Small intestine (tissue), 7 donors: Measurements from ENCODE around the gene STK24. TPM values are rescaled to one million over a fixed set of nuclear protein-coding genes. Genes with fewer than 3 reads are reported as not detected.
"Not testable (repeated sequence)": the region's sequence is repeated elsewhere in the genome, so short reads cannot be mapped to it uniquely, and the experiment has no call there.

ENCODE experiments used
- DNase-seq, 2 donors: peaks; one replicate each; pipeline versions ENCODE4 v3.0.0 to v3.0.0-alpha.2; 2013
- FAIRE-seq: peaks from 2 replicates; lab custom pipeline; 2012; peaks lifted over from hg19 to GRCh38; lab: Jason Lieb, UNC
- H3K27ac ChIP-seq, 3 donors: one replicate each; pipeline ENCODE4 v1.5.1; 2013; ENCODE audit warnings: low read length in 2 of 3, mild to moderate bottlenecking in 2 of 3, control low read depth in 1 of 3, inconsistent platforms in 1 of 3, low read depth in 1 of 3, moderate library complexity in 1 of 3
- H3K27me3 ChIP-seq, 3 donors: one replicate each; pipeline ENCODE4 v1.6.1; 2013; ENCODE audit warnings: low read length in 3 of 3, inconsistent platforms in 1 of 3; ENCODE audit not compliant: control insufficient read depth in 3 of 3, insufficient read depth in 3 of 3
- H3K36me3 ChIP-seq, 3 donors: one replicate each; pipeline ENCODE4 v1.6.1; 2013; ENCODE audit warnings: low read length in 3 of 3, inconsistent platforms in 1 of 3, low read depth in 1 of 3, mild to moderate bottlenecking in 1 of 3, moderate library complexity in 1 of 3; ENCODE audit not compliant: control insufficient read depth in 3 of 3, insufficient read depth in 2 of 3
- H3K4me1 ChIP-seq, 3 donors: one replicate each; pipeline ENCODE4 v1.6.1; 2013; ENCODE audit warnings: low read length in 2 of 3, inconsistent platforms in 1 of 3, low read depth in 1 of 3, mild to moderate bottlenecking in 1 of 3, moderate library complexity in 1 of 3; ENCODE audit not compliant: control insufficient read depth in 3 of 3, insufficient read depth in 2 of 3
- H3K4me3 ChIP-seq, 3 donors: one replicate each; pipeline ENCODE4 v1.5.1; 2013; ENCODE audit warnings: low read length in 3 of 3, control low read depth in 1 of 3, inconsistent platforms in 1 of 3, low read depth in 1 of 3, mild to moderate bottlenecking in 1 of 3, moderate library complexity in 1 of 3
- H3K9me3 ChIP-seq, 2 donors: one replicate each; pipeline ENCODE4 v1.6.1; 2013; ENCODE audit warnings: low read depth in 1 of 2, low read length in 1 of 2; ENCODE audit not compliant: control insufficient read depth in 2 of 2, insufficient read depth in 1 of 2
- WGBS, 3 donors: extraction: QIAGEN DNeasy Blood & Tissue Kit; methylation state at CpG; one replicate each; pipeline ENCODE4 v1.1.7; 2013; 5-methylcytosine and 5-hydroxymethylcytosine counted together
- polyA plus RNA-seq, 4 donors: library from polyadenylated mRNA; stranded (reverse) in 3 of 4; unstranded in 1 of 4; fragments of 200-250 nt in 3 of 4; fragments of 120-200 nt in 1 of 4; gene quantifications; one replicate each; pipeline versions ENCODE4 v1.2.1 to v1.2.3, GENCODE V29; 2013
- donor health status: healthy with polysubstance abuse.
- donor health status: control.
- donor health status: control.
- donor health status: Bipolar disorder and iron deficiency.
- donor health status: healthy.

STK24 gene
- polyA plus RNA-seq, 4 donors: 71.4 to 119 (median 115) TPM

GRCh38 chr13:98609756-98610155 lies 32.8 kb upstream of the STK24 start:
- Histone ChIP-seq H3K4me1 (no peaks in the 10 kb centered on the region), H3K27ac (no peak overlapping the region), H3K27me3 (peaks cover 0 to 1% (median 0%) of the 10 kb centered on the region in 3 donors), H3K36me3 (no peaks in the 10 kb centered on the region), H3K4me3 (no peak overlapping the region), H3K9me3 (no peaks in the 10 kb centered on the region)
- 83 to 99% (median 86%) methylated on average over 5 of the region's 5 CpGs for WGBS, 3 donors
- DNase-seq: no peak
- FAIRE-seq: no peak

GRCh38 chr13:98606296-98606695 lies 29.4 kb upstream of the STK24 start:
- 14 to 38% (median 36%) methylated on average over 5 of the region's 5 CpGs for WGBS, 3 donors
- Histone ChIP-seq H3K4me1 (no peaks in the 10 kb centered on the region), H3K27me3 (no peaks in the 10 kb centered on the region), H3K36me3 (no peaks in the 10 kb centered on the region), H3K4me3 (no peak overlapping the region), H3K9me3 (no peaks in the 10 kb centered on the region), H3K27ac (no peak overlapping the region)
- DNase-seq (no peak), FAIRE-seq (no peak)

GRCh38 chr13:98599502-98600328 lies 22.8 kb upstream of the STK24 start:
- H3K36me3 ChIP-seq: no peaks in the 10 kb centered on the region
- DNase-seq (peak in 1 of 2 donors; percentile 44), FAIRE-seq (no peak)
- no peak overlapping the region for H3K4me3 ChIP-seq
- H3K4me1 ChIP-seq: no peaks in the 10 kb centered on the region
- H3K9me3 ChIP-seq: no peaks in the 10 kb centered on the region
- H3K27ac ChIP-seq: no peak overlapping the region
- no peaks in the 10 kb centered on the region for H3K27me3 ChIP-seq
- WGBS, 3 donors: 50 to 62% (median 51%) methylated on average over 2 of the region's 2 CpGs

- no peak for FAIRE-seq
- 45 to 61% (median 60%) methylated on average over 4 of the region's 4 CpGs for WGBS, 3 donors
- H3K4me3 ChIP-seq: no peak overlapping the region
These were observed 21.1 kb upstream of the STK24 start for GRCh38 chr13:98598043-98598442.

GRCh38 chr13:98595134-98595533 lies 18.2 kb upstream of the STK24 start:
- 88 to 97% (median 94%) methylated on average over 3 of the region's 3 CpGs for WGBS, 3 donors

More at GRCh38 chr13:98598043-98598442, 21.1 kb upstream of the STK24 start:
- Histone ChIP-seq H3K27me3 (no peaks in the 10 kb centered on the region), H3K9me3 (no peaks in the 10 kb centered on the region), H3K27ac (no peak overlapping the region), H3K4me1 (no peaks in the 10 kb centered on the region), H3K36me3 (no peaks in the 10 kb centered on the region)
- DNase-seq: no peak

GRCh38 chr13:98592362-98592732 lies 15.4 kb upstream of the STK24 start:
- no peaks in the 10 kb centered on the region for H3K36me3 ChIP-seq
- WGBS, 3 donors: 51 to 69% (median 57%) methylated on average over 5 of the region's 5 CpGs
- peak overlapping the region in 1 of 3 donors; percentile 27 for H3K27ac ChIP-seq
- H3K27me3 ChIP-seq: no peaks in the 10 kb centered on the region
- H3K4me1 ChIP-seq: no peaks in the 10 kb centered on the region
- FAIRE-seq (no peak), DNase-seq (peak; percentile 30 to 71)
- H3K4me3 ChIP-seq: no peak overlapping the region
- H3K9me3 ChIP-seq: peaks cover 0 to 4% of the 10 kb centered on the region in 2 donors

More at GRCh38 chr13:98595134-98595533, 18.2 kb upstream of the STK24 start:
- Histone ChIP-seq H3K27me3 (no peaks in the 10 kb centered on the region), H3K36me3 (no peaks in the 10 kb centered on the region), H3K27ac (no peak overlapping the region), H3K4me1 (no peaks in the 10 kb centered on the region), H3K4me3 (no peak overlapping the region), H3K9me3 (peaks cover 0 to 4% of the 10 kb centered on the region in 2 donors)
- FAIRE-seq (no peak), DNase-seq (no peak)

GRCh38 chr13:98591721-98592361 lies 14.9 kb upstream of the STK24 start:
- H3K4me1 ChIP-seq: no peaks in the 10 kb centered on the region
- peaks cover 0 to 4% of the 10 kb centered on the region in 2 donors for H3K9me3 ChIP-seq
- DNase-seq (peak in 1 of 2 donors; percentile 50), FAIRE-seq (no peak)
- H3K27me3 ChIP-seq: no peaks in the 10 kb centered on the region
- H3K36me3 ChIP-seq: no peaks in the 10 kb centered on the region
- H3K4me3 ChIP-seq: no peak overlapping the region
- WGBS, 3 donors: 51 to 76% (median 65%) methylated on average over 2 of the region's 2 CpGs
- peak overlapping the region in 1 of 3 donors; percentile 27 for H3K27ac ChIP-seq

GRCh38 chr13:98590471-98590870 lies 13.6 kb upstream of the STK24 start:
- not testable (repeated sequence) for H3K4me3 ChIP-seq, DNase-seq, H3K27ac ChIP-seq, FAIRE-seq, H3K36me3 ChIP-seq, H3K9me3 ChIP-seq, H3K27me3 ChIP-seq, H3K4me1 ChIP-seq
- WGBS, 3 donors: 95 to 97% (median 97%) methylated on average over 6 of the region's 6 CpGs
